ENCODE measurements around the gene SLX4IP.

Gene SLX4IP

DNA sequence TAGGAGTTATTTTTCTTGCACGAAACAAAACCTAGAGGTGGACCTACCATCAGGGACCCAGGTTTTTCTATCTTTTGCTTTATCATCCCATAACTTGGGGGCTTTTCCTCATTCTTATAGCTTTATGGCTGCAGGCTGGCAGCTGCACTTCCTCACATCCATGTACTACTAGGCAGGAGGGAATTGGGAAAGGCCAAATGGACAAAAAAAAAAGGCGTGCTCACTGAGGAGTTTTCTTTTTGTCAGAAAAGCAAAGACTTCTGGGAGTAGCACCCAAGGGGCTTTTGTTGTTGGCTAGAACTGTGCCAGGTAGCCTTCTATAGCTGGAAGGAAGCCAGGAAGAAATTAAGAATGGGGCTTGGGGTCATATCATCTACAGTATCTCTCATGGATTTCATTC lies 61.4 kb downstream of the SLX4IP start:
- no peak for DNase-seq (ENCODE audit: low spot score)

GRCh38 chr20:10497283-10497682 lies 62.2 kb downstream of the SLX4IP start:
- no peak for DNase-seq (ENCODE audit: low spot score)

DNA sequence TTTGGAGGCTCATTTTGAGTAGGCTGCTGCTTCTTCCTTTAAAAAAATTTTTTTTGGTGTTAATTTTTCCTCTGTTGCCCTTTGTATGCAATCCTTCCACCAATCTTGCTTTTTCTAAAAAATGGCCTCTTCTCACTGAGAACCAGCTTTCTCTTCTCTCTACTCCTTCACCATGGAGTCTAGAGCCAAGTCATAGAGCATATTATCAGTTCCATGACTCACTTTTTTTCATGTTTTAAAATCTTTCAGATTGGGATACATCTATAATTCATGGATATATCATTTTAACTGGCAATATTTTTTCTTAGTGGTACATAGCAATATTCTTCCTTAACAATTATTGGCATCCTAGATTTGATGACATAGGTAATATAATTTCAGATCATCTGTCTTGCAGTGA lies 62.7 kb downstream of the SLX4IP start:
- DNase-seq (ENCODE audit: low spot score) = no peak

GRCh38 chr20:10498200-10498599 lies 63.1 kb downstream of the SLX4IP start:
- no peak for DNase-seq (ENCODE audit: low spot score)

DNA sequence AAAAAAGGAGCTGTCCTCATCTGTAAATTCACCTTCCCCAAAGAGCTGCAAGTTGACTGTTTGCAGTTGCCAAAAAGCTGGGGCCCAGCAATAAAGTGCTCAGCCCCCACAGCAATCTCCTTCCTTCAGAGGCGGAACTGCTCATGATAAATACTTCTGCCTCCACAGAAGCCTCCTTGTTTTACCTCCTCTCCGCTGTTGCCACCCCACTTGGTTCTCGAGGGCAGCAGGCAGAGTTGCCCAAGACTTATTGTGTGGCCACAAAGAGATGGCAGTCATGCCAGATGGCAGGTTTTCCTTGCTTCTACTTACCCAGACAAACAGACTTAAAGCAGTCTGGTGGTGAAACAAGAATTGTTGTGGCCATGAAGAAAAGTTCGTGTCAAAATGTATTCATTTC lies 66.3 kb downstream of the SLX4IP start:
- peak; percentile 82 for DNase-seq (ENCODE audit: low spot score)

DNA sequence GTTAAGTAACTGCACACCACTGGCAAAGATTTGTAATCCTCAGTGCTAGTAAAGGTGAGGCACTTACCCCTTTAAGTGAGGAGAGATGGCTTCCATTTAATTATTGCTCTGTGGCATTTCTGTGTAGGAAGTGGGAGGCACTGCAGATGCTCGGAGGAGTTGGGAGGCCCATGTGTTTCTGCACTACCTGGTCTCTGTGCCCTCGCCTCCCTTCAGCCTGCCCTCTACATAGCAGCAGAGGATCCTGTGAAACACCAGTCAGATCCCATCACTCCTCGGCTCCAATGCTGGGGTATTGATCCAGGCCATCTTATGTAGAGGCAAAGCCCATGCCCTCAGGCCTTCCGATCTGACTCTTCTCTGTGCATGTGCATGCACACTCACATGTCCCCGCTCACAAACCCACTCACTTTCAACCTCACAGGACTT lies 67.0 kb downstream of the SLX4IP start:
- no peak for DNase-seq (ENCODE audit: low spot score)

- DNase-seq (ENCODE audit: low spot score) = no peak
These were observed 69.5 kb downstream of the SLX4IP start for GRCh38 chr20:10504608-10504993.

- DNase-seq (ENCODE audit: low spot score) = no peak
These were observed 70.1 kb downstream of the SLX4IP start for GRCh38 chr20:10504994-10505730.

GRCh38 chr20:10505827-10506226 lies 70.7 kb downstream of the SLX4IP start:
- no peak for DNase-seq (ENCODE audit: low spot score)

DNA sequence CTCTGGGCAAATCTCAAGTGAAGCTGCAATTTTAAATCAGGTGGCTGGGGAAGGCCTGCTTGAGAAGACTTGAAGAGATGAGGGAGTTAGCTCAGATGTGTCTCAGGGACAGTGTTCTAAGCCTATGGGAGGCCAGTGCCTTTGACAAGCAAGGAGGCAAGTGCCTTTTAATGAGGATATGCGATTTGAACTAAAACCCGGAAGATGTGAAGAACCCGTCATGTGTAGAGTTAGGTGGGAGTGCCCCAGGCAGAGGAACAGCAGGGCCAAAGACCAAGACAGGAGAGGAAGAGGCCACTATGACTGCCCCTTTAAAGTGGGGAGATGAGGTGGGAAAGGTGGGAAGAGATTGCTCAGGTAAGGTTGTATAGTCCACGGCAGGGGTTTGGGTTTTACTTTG lies 71.9 kb downstream of the SLX4IP start:
- no peak for DNase-seq (ENCODE audit: low spot score)

DNA sequence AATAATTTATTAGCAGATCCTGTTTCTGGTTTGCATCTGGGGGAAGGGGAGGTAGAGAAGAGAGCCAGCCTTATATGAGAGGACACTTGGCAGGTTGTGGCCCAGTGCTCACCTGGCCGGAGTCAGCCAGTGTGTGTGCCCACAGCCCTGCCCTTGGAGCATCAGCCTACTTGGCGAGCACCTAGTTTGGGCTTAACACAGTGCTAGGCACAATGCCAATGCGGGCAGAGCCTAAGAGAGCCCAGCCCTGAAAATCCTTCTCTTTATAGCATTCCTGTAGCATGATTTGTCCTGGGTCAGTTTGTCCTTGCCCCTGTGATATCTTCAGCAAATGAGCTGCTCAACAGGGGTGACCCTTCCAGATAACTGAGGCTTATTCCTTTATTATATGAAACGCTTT lies 73.0 kb downstream of the SLX4IP start:
- DNase-seq (ENCODE audit: low spot score) = no peak

DNA sequence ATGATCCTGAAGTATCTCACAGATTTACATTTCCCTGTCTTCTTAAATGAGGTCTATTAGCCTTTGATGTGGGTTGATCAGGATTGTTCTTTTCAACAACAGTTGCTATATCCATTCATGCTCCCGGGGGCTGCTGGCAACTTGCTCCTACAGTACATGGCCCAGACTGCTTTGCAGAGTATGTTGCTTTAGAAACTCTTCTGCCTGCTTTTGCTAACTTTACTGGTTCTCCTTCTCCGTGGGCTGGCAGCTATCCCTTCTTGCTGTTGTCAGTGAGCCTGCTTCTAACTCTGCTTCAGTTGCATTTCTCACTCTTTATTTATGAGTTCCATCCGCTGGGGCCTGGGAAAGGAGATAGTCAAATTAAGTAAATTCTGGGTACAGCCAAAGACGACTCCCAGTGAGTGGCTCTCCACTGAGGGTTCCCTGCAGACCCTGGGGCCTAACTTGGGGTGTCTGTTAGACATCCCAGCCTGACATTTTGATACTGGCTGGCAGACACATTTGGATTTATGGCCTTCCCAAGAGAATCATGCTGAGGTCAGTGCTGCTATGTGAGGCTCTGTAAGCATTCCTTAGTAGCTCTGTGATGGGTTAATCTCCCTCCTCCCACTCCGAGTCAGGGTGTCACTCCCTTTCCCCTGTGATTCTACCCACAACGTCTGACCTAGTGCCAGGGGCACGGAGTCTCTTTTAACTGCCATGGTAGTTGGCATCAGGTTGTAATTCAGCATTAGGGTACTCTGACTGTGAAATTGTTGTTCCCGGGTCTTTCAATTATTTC lies 73.6 kb downstream of the SLX4IP start:
- DNase-seq (ENCODE audit: low spot score) = no peak

DNA sequence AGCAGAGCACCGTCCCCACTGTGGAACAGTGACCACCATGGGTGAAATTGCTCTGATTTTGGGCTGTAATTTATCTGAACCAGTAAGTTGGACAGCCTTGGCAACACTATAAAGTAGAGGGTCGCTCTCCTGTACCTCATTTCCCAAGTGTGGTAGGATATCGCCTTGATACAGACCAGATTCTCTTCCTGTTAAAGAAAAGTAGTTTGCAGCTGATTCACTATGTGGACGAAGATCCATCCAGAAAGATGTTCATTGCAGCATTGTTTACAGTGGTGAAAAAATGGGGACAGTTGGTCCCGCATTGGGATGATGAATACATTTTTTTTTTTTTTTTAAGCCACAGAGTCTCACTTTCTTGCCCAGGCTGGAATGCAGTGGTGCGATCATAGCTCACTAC lies 74.3 kb downstream of the SLX4IP start:
- DNase-seq (ENCODE audit: low spot score) = no peak

DNA sequence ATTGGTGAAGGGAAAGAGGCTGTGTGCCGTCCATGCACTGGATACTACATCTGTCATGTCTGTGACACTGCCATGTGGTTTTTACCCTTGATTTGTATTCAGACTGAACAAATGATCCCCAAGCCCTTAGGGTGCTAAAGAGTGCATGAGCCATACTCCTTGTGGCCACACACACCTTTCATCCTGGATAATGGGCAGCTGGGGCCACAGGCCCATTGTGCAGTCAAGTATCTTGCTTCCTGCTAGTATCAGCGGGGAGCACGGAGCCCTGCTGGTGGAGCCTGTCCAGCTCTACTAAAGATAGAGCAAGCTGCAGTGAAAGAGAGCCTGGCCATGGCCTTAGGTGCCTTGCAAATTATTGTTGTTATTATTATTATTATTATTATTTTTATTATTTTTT lies 75.1 kb downstream of the SLX4IP start:
- no peak for DNase-seq (ENCODE audit: low spot score)

DNA sequence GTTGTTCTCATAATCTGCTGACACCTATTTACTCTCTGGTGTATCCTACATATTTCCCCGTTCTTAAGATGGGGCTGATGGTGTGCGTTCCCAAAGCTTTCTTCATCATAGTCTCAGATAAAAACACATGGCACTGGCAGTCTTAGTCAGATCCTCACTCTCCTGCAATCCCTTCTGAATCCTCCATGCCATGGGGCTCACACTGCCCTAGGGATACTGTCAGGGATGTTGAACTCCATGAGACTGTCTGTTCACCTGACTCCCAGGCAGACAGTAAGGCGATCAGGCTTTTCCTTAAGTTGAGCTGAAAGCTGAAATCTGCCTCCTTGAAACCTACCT lies 76.0 kb downstream of the SLX4IP start:
- DNase-seq (ENCODE audit: low spot score) = no peak

- peak; percentile 87 for DNase-seq (ENCODE audit: low spot score)
These were observed 76.6 kb downstream of the SLX4IP start for GRCh38 chr20:10511509-10512251.

DNA sequence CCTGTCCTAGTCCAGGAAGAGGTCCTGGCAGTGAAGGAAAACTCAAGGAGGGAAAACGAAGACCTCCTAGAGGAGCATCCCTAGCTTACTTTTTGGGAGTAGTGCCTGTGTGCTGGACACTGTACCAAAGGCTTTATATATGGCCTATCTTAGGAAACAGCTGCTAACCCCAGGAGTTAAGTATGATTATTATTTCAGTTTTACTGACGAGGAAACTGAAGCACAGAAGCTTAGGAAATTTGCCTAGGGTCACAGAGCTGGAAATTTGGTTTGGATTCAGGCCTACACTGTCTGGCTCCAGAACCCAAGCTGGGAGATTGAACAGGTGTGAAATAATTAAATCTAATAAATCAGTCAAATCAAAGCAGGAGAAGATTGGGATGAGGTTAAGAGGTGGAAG lies 78.0 kb downstream of the SLX4IP start:
- no peak for DNase-seq (ENCODE audit: low spot score)

GRCh38 chr20:10513931-10514575 lies 78.9 kb downstream of the SLX4IP start:
- no peak for DNase-seq (ENCODE audit: low spot score)

DNA sequence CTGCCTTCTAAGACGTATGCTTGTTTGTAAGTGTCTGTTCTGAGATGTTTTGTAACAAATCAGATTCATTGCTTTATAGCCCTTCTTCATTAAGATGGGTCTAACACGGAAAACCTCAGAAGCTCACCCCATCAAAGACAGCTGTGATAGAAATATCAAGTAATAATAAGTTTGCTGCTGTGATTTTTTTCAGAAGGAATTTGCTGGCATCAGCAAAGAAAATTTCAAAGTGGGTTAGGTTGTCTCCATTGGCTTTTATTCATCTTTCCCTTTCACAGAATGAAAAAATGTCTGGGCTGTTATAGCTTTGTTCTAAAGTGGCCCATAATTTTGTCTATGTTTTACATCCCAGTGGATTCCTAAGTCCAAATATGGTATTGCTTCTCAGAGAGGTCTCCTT lies 81.4 kb downstream of the SLX4IP start:
- DNase-seq (ENCODE audit: low spot score) = no peak

GRCh38 chr20:10519361-10520046 lies 84.4 kb downstream of the SLX4IP start:
- DNase-seq (ENCODE audit: low spot score) = no peak

- no peak for DNase-seq (ENCODE audit: low spot score)
These were observed 85.4 kb downstream of the SLX4IP start for GRCh38 chr20:10520528-10520927.
